ELF-1 (cell line): Measurements from ENCODE around the gene EDN2.

Source experiments
- DNase-seq: peaks from one replicate; pipeline ENCODE4 v3.0.0-alpha.2; 2016; ENCODE audit warnings: low read depth, low spot score

Gene EDN2

GRCh38 chr1:41465741-41466140 is 18.7 kb downstream of the EDN2 start:
- no peak for DNase-seq

DNA sequence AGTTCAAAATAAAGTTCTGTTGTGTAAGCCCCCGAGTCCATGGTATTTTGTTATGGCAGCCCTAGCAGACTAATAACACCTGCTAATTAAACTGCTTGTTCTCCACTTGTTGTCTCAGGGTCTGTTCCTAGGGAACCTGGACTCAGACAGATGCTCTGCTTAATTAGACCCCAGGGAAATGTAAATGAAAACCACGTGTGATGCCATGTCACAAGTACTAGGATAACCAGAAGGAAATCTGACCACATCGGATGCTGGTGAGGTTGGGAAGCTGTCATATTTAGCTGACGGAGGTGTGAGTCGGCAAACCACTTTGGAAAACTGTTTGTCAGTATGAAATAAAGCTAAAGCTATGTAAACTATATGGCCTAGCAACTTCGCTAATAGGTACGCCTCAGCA is 19.6 kb downstream of the EDN2 start:
- no peak for DNase-seq

DNA sequence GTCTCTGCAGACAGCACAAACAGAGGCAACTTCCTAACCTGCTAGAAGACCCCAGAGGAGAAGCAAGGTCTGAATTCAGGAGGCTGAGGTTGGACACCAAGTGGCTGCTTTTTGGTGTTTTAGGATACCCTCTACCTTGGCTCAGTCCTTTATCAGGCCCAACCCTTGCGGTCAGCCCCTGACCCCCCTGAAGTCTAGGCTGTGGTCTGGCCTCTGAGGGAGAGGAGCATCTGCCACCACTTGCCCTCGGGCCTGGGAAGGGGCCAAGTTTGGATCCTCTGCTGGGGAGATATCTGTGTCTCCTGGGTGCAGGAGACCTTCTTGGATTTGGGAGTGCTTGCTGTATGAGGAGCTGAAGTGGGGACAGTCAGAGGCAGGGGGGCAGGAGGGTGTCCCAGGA is 21.0 kb downstream of the EDN2 start:
- no peak for DNase-seq

DNA sequence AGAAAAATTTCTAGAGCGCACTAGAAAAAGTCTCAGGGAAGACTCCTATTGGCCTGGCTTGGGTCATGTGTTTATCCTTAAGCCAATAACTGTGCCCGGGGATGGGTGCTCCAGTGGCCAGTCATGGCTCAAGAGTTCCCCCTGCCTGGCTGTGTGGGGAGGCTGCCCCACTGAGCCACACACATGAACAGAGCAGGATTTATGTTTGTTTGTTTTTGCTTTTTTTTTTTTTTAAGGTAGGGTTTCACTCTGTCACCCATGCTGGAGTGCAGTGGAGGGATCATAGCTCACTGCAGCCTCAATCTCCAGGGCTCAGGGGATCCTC is 21.8 kb downstream of the EDN2 start:
- no peak for DNase-seq

DNA sequence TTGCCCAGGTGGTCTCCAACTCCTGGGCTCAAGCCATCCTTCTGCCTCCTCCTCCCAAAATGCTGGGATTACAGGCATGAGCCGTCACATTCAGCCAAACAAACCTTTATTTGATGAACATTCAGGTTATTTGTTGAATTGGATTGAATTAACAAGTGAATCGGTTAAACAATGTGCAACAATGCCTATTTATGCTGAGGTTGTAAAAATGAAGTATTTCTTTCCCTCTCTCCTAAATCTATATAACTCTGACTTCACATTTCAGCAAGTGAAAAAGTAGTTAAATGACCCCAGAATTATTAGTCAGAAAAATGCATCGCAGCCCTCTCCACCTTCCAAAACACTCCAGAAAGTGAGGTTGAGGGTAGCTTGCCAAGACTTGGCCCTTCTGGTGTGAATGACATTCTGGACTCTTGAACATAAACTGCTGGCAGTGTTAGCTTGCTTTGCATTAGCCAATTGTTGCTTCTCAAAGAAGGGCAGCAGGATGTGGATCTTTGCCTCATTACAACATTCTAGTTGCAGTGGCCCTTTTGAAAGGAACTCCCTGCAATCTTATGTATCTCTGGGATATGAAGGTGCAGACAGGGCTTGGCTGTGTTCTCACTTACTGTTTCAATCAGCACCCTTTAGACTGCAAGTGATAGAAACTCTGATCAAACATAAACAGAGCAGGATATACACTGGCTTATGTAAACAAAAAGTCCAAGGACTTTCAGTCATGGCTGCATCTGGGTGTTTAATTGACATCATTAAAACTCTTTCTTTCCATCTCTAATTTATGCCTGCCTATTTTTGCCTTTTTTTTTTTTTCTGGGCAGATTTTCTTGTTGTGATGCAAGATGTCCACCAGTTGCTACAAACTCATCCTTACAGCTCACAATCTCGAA is 22.4 kb downstream of the EDN2 start:
- DNase-seq: no peak

DNA sequence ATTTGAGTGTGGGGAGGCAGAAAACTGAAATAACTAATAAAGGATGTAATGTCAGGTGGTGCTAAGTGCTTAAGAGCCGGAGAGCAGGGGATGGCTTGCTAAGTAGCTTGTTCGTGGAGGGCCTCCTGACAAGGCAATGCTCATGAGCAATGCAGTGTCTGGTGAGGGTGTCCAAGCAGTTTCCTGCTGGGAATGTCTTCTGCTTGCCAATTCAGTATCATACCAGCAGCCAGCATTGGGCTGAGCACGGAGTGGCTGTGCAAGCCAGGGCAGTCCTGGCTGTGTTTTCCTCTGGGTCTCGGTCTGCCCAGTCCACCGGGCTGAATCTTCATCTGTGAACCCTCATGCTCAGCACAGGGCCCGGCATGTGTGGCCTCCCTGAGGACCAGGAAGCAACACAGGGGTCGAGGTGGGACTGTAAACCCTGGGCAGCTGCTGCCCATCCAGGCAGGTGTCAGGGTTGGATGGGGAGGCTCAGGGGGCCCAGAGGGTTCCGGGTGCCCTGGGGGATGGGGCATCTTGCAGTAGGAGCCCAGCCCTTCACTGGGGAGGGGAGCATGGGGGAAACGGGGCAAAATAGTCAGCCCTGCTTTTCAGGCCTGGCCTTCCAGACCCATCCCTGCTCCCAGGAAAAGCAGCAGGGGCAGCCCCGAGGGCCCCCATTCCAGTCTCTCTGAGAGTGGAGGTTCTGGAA is 27.5 kb downstream of the EDN2 start:
- DNase-seq: no peak

- DNase-seq: no peak
These were observed 28.8 kb downstream of the EDN2 start for GRCh38 chr1:41455479-41456332.

GRCh38 chr1:41454406-41454805 is 30.1 kb downstream of the EDN2 start:
- DNase-seq: no peak

DNA sequence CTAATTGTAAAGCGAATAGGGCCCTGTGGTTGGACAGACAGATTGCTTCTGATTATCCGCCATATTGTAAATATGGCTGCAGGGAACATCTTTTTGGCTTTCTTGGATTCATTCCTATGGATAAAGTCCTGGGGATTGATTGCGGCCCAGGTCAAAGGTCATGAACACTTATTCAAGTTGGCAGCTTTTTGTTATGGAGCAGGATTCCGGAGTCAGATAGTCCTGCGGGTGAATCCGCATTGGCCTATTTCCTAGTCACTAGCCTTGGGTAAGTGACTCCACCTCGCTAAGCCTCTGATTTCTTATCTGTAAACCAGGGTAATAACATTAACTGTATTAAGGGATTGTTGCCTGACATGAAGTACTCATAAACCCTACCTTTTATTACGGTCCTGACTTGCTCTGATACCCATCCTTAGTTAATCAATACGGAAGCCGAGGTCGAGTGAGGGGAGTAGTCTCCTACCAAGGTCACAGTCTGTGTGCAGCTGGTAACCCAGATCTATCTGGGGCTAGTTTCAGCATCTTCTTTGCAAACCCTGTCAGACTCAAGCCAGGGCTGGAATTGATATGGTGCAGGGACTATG is 31.7 kb downstream of the EDN2 start:
- no peak for DNase-seq

- DNase-seq: peak; percentile 82
These were observed 33.7 kb downstream of the EDN2 start for GRCh38 chr1:41450747-41451285.

DNA sequence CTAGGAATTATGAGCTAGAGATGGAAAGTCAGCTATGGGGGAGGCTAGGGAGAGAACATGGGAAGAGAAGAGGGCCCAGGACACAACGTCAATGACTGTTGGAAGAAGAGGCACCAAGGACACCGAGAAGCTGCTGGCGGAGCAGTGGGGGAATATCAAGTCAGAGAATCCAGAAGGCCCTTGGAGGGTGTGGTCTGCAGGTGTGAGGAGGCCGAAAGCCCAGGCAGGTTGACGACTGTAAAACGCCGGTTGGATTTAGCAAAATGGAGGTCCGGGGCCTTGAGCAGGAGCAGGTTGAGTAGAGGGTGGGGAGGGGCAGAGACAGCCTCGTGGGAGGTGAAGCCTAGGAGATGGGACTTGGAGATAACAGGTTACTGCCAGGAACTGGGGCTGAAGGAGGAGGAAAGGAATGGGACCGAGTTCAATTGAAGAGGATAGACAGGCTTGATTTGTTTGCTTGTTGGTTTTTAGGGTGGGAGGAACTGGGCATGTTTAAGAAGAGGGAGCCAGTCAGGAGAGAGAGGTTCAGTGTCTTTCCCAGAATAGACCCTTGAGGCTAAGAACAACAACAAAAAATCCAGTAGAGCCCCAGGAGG is 35.1 kb downstream of the EDN2 start:
- DNase-seq: peak; percentile 88

- no peak for DNase-seq
These were observed 35.7 kb downstream of the EDN2 start for GRCh38 chr1:41448821-41449220.

DNA sequence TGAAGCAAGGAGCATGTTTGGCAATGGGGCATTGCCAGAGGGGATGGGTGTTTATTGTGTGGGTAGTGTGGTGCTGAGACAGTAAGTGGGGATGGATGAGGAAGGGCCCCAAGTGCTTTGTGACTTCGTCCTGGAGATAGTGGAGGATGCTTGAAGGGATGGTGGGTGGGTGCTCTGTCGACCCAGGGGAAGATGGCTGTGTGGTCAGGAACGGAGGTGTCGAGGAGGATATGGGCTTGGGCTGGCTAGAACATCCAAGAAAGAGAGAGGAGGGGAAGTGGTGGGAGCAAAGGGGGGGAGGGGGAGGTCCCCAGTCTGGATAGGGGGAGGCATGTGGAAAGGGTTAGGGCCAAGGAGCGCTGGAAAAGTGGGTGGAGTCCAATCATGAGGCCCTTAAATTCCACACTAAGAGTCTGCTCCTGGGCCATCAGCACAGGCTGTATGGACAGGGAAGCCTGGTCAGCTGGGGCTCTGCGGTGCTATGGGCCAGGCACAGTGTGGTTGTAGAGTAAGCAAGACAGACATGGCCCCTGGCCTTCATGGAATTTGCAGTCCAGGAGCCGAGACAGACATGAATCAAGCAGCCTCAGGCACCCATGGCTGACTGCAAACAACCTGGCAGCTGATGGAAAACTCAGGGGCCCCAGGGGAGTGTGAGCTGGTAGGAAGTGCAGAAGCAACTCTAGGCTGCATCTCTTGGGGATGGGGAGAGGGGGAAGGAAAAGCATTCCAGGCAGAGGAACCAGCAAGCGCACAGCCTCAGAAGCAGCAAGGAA is 36.3 kb downstream of the EDN2 start:
- peak; percentile 94 for DNase-seq

DNA sequence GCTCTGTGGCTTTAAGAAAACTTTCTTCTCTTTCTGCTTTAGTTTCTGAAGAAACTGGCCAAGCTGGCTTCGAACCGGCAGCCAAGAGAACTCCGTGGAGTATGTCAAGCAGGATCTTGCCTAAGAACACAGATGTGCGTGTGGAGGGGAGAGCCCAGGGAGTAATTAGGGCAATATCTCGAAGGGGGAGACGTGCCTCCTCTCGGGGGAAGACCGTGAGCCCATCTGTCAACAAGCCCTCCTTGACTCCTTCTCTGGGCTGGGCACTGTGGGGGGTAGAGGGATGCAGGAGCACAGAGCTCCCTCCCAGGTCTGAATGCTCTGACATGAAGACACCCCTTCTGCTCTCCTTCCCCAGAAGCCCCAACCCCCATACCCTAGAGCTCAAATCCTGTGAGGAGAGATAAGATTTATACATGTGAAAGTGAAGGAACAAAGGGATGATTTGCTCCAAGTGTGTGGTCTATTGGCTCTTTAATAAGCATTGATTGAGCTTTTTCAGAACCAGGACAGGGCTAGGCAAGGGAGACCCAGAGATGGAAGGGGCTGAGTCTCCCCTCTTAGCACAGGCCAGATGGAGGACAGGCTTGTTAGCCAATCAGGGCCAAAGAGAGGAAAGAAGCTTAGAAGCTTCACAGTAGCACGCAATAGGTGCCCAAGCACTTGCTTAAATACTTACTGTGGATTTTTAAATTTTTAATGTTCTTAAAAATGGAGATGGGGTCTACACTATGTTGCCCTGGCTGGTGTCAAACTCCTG is 37.5 kb downstream of the EDN2 start:
- no peak for DNase-seq

GRCh38 chr1:41444785-41445184 is 39.7 kb downstream of the EDN2 start:
- DNase-seq: no peak

- no peak for DNase-seq
These were observed 40.2 kb downstream of the EDN2 start for GRCh38 chr1:41444246-41444645.

GRCh38 chr1:41442697-41443251 is 41.7 kb downstream of the EDN2 start:
- no peak for DNase-seq

DNA sequence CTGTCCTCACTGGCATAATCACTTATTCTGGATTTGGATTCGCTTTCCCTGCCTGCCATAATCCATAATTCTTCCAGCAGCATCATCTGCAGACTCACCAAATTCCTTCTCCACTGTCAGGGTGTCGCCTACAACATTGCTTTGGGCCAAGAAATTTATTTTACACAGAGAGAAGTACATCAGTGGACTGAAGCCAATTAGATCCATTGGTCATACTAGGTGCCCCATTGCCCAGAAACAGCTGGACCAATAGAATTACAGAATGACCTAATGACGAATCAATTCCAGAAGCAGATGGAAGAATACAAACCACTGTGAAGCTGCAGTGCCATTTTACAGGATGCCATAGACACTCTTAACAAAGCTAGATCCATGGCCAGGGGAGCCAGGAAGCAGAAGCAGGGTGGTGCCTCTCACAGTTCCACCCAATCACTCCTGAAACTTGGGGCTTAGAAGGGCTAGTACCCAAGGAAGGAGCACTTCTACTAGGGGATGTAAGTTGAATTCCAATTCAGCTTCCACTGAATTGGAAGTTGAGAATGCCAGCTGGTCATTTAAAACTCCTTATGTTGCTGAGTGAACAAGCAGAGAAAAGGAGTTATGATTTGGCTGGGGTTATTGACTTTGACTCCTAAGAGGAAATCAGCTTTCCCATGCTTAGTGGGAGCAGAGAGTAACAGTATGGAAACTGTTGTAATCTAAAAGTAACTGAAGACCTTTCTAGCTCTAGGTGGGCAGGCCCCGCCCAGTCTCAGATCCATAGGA is 44.0 kb downstream of the EDN2 start:
- no peak for DNase-seq

GRCh38 chr1:41439234-41439633 is 45.2 kb downstream of the EDN2 start:
- no peak for DNase-seq
